Activated naive CD4-positive, alpha-beta T cell treated with anti-CD3 and anti-CD28 coated beads, Interleukin-2, amount 50 U/mL, for 16 hours (primary cell): ENCODE results near the gene FBXW7.

Experiments
- DNase-seq: peaks from one replicate; pipeline ENCODE4 v3.0.0-alpha.2; 2020

FBXW7 gene

GRCh38 chr4:152322656-152323055, 213.2 kb downstream of the FBXW7 start:
- no peak for DNase-seq

DNA sequence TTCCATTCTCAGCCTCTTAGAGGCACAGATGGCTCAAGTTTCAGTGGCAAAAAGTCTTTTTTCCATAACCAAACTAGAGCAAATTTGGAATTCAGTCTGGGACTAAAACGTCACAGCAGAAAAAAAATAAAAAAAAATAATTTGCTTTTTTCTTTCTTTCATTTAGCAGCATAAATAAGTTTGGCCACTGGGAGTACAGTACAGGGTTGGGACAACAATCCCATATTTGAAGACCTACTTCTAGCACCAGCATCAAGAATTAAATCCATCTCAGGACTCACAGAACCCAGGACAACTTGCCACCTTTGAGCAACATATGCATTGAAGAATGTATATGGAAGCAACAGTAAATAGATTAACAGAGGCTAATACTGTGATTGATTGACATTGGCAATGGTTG, 214.0 kb downstream of the FBXW7 start:
- no peak for DNase-seq

GRCh38 chr4:152321398-152321797, 214.5 kb downstream of the FBXW7 start:
- no peak for DNase-seq

DNA sequence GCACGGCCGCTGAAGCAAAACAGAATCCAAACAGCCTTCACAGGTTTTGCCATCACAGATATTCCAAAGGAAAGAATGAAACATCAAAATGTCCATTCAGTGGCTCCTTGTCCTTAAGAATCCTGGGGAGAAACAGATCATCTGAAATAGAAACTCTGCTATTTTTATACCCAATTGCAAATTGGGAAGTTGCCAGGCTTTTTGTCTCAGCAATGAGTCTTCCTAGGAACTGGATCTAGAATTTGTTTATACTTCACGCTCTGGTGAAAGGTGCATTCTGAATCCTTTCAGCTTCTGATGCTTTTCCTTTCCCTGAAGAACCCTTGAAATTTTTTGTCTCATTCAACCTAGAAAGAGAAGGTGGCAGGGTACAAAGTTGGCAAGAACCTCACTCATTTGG, 218.9 kb downstream of the FBXW7 start:
- DNase-seq, result no peak

- no peak for DNase-seq
Measured at GRCh38 chr4:152310257-152310656, 225.6 kb downstream of the FBXW7 start.

- no peak for DNase-seq
Measured at GRCh38 chr4:152309418-152309817, 226.5 kb downstream of the FBXW7 start.

- DNase-seq, result no peak
Measured at GRCh38 chr4:152308951-152309350, 226.9 kb downstream of the FBXW7 start.

GRCh38 chr4:152307669-152308068, 228.2 kb downstream of the FBXW7 start:
- DNase-seq, result no peak

- DNase-seq, result no peak
Measured at GRCh38 chr4:152306541-152306940, 229.4 kb downstream of the FBXW7 start.

- no peak for DNase-seq
Measured at GRCh38 chr4:152304220-152304619, 231.7 kb downstream of the FBXW7 start.

- DNase-seq, result no peak
Measured at GRCh38 chr4:152301381-152301780, 234.5 kb downstream of the FBXW7 start.

DNA sequence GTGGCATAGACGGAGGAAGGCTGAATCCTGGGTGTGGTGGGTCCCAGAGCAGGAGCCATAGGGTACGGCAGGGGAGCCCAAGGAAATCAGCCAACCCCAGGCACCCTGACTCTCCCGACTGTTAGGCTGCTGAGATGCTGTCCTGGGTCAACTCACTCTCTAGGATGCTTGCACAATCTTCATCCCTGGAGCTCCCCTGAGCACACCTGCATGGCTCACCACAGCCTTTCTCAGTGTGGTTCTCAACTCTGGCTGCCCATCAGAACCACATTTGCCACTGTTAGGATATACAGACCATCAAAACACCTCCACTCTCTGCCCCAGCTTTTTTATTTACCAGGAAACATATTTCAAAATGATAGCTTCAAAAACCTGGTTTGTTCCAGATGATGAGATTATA, 236.3 kb downstream of the FBXW7 start:
- DNase-seq, result no peak

- DNase-seq, result no peak
Measured at GRCh38 chr4:152296386-152296785, 239.5 kb downstream of the FBXW7 start.

- no peak for DNase-seq
Measured at GRCh38 chr4:152294765-152295164, 241.1 kb downstream of the FBXW7 start.

GRCh38 chr4:152294331-152294730, 241.6 kb downstream of the FBXW7 start:
- DNase-seq, result no peak

- DNase-seq, result no peak
Measured at GRCh38 chr4:152293527-152293926, 242.4 kb downstream of the FBXW7 start.

DNA sequence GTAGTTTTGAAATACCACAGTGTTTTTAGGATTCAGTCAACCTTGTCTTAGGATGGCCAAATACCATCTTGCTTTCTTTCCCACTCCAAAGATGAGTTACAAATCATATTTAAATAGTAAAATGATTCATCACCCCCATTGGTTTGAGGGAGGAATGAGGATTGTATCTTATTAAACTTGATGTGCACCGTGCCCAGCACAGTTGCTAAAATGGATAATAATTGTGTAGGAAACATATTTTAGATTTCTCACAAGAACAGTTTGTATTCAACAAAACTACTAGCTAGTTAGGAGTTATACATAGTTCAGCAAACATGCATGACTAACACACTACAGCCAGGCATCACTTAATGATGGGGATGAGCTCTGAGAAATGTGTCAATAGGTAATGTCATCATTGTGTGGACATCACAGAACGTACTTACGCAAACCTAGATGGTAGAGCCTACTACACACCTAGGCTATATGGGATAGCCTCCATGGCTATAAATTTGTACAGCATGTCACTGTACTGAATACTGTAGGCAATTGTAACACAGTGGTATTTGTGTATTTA, 245.4 kb downstream of the FBXW7 start:
- DNase-seq, result no peak

DNA sequence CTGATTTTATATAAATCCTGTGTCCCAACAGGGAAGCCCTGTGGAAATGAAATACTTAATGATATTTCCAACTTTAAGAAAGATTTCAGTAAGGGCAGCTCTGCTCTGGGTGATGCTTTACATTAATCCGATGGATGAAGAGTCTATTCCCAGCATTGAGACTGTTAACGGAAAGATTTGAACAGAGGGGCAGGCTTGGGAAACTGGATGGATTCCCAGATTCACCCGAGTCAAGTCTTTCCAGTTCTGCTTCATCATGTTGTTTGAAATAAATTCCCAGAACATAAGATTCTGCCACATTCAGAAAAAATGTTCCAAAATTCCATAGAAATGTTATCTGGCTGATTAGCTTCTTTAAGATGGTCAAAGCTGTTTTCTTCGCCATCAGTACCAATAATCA, 246.0 kb downstream of the FBXW7 start:
- DNase-seq, result no peak

- no peak for DNase-seq
Measured at GRCh38 chr4:152289541-152289940, 246.4 kb downstream of the FBXW7 start.

- DNase-seq, result no peak
Measured at GRCh38 chr4:152283801-152284470, 252.0 kb downstream of the FBXW7 start.

DNA sequence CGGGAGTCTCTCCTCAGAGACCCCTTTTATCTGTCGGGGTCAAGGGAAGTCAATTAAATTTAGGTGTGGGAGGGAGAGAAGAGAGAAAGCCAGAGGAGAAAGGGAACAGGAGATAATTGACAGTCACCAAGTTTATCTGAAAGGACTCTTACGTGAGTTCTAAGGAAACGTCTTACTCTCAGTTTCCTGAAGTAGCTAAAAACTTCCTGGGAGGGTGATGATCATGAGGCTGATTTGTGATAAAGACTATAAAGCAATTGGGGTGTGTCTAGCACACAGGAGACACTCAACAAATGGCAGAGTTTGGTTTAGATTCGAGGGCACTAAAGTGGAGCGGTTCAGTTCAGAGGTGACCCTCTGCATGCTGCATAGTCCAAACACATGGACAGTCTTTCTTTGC, 254.1 kb downstream of the FBXW7 start:
- no peak for DNase-seq

- DNase-seq, result no peak
Measured at GRCh38 chr4:152281211-152281610, 254.7 kb downstream of the FBXW7 start.

- no peak for DNase-seq
Measured at GRCh38 chr4:152279234-152279566, 256.7 kb downstream of the FBXW7 start.

DNA sequence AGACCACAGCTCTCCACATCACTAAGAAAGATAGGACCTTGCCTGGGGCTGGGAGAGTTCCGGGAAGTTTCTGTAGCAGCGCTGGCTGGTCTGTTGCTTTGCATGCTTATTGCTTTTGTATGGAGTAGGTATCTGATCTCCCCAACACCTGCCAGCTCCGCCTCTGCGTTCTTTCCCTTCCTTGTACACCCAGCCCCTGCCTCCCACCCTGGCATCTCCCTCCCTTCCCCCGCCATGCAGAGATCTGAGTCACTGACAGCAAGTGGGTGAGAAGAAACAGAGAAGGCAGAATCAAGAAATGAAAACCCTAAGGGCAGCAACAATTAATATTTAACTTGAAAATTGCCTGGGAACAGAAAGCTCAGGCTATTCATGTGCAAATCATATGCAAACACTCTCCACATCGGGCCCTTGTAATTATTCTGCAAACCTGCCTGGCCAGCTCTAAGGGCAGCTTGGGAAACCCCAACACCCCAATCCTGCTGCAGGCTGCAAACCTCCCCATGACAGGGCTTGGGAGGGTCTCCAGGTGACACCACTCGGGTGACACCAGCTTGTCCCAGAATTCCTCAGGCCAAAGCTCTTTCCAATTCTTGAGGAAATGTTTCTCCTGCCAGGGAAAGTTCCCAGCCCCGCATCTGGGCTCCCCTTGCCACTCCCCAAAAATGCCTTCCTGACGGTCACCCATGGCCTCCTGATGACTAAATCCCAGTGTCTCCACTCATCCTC, 257.2 kb downstream of the FBXW7 start:
- DNase-seq, result no peak

- DNase-seq, result no peak
Measured at GRCh38 chr4:152278172-152278504, 257.8 kb downstream of the FBXW7 start.
